GM19099 (cell line): Measurements from ENCODE around the gene SPTB.

Source experiments
- POLR2A ChIP-seq: IDR thresholded peaks from 3 replicates; pipeline ENCODE4 v1.6.1; 2011; ENCODE audit warnings: low read depth; ENCODE audit not compliant: insufficient read length; ENCODE audit errors: extremely low read depth

SPTB gene

DNA sequence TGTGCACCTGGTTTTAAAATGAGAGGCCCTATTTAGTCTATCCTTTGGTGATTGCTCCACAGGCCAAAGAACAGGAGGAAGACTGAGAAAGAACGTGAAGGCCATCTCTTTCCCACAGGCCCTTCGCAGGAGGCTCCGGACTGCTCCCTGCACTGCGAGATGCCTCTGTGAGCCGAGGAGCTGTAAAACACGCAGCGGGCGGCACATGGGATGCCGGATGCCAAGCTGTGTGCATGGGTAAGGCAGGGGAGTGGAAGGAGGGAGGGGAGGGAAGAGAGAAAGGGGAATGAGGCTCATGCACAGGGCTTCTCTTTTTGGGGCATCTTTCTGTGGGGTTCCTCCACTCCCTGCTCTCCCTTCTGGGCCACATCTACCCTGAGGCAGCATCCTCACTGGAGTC lies 61.6 kb downstream of the SPTB start:
- no peak for TF ChIP-seq POLR2A

DNA sequence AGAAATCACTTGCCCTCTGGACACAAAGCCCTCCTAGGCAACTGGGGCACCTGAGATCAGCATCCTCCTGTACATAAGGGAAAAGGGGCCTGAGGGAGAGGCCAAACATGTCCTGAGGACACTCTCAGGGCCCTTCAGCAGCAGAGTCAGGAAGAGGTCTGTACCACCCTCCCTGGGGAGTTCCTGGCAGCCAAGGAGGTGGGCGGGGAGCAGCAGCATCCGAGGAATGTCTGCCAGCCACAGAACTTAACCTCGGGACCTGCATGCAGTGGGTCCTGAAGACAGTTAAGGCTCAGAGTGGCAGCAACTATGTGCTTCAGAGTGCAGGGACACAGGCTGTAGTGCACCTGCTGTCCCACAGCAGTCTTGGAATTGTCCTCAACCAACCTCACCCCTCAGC lies 62.1 kb downstream of the SPTB start:
- no peak for TF ChIP-seq POLR2A

- no peak for TF ChIP-seq POLR2A
These were observed 63.4 kb downstream of the SPTB start for GRCh38 chr14:64816221-64816783.

GRCh38 chr14:64815257-64815656 lies 64.5 kb downstream of the SPTB start:
- no peak for TF ChIP-seq POLR2A

DNA sequence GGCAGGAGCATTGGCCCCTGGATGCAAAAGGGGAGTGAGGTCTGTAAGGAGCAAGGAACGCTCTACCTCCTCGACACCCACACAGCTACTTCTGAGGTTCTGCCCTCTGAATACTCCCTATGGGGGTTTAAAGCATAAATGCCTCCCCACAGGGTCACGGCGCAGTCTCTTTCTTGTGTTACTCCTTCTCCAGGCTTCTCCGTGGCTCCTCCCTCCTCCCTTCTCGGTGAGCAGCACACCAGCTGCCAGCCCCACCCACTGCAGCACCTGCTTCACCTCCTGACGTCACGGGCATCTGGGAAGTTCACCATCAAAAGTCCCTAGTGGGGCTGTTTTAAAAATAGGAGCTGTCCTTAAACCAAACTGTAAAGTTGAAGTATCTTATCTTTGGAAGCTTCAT lies 67.3 kb downstream of the SPTB start:
- TF ChIP-seq POLR2A: no peak

DNA sequence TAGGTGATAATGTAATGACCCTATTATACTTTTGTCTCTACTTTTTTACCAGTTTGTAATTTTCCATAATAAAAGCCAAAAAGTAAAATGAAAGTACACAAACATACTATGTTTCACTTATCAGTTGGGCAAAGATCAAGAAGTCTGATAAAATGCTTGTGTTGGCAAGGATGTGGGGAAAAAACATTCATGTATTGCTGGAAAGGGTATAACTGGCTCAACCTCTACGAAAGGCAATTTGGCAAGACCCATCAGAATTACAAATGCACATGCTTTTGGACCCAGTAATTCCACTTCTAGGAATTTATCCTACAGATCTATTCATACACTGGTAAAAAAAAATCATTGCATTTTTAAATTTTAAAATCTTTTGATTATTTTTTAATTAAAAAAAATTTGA lies 68.0 kb downstream of the SPTB start:
- no peak for TF ChIP-seq POLR2A

DNA sequence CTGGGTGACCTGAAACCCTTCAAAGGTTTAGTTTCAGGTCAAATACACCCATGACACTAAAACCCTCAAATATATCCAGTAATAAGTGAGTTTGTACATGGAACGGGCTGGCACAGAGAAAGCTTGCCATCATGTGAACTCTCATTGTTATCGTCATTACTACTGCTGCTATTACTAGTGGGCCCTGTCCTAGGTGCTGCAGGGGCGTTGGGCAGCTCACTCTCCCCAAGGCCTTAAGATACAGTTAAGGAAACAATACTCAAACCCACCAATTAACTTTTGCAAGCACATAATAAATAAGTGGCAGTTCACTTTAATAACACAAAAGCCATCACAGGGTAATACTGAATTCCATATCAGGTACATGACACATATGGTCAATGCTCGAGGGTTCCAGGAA lies 71.3 kb downstream of the SPTB start:
- no peak for TF ChIP-seq POLR2A

DNA sequence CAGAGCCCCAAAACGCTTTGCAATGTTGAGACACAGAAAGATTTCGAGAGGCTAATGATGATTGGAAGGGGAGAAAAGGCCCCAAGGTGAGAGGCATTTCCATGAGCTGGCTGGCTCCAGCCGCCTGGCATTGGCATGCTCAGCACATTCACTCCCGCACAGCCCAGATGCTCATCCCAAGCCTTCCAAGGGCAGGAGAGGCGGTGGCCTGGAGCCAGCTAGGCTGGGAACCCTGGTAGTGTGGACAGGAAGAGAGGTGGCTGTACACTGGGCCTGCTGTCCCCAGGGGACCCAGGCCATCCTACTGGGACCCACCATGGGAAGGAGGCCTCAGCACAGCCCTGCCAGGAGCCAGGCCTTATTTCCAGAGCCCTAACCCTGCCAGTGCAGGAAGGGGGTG lies 72.2 kb downstream of the SPTB start:
- TF ChIP-seq POLR2A: no peak

GRCh38 chr14:64806862-64807495 lies 72.7 kb downstream of the SPTB start:
- no peak for TF ChIP-seq POLR2A

GRCh38 chr14:64806202-64806861 lies 73.4 kb downstream of the SPTB start:
- no peak for TF ChIP-seq POLR2A

DNA sequence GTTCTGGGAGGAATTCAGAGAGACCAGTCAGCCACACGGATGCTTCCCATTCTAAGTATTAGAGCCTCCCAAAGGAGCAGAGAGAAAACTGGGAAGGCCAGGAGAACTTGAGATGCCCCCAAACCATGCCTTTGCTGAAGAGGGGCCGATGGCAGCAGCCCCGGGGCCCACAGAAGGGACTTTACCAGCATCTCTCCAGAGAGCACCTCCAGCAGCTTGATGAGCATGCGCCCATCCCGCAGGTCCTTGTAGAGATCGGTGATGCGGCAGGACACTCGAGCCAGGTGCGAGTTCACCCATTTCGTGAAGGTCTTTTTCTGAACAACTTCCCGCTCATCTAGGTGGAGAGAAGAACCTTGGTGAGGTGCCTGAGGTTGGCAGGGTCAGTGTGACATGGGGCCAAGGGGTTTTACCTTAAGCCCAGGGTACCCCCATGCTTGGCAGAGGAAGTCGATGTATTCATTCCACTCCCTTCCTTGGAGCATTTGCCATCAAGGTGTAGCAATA lies 74.9 kb downstream of the SPTB start:
- no peak for TF ChIP-seq POLR2A

- no peak for TF ChIP-seq POLR2A
These were observed 77.9 kb downstream of the SPTB start for GRCh38 chr14:64801800-64802199.

- TF ChIP-seq POLR2A: no peak
These were observed 78.7 kb downstream of the SPTB start for GRCh38 chr14:64801046-64801445.

GRCh38 chr14:64800000-64800399 lies 79.7 kb downstream of the SPTB start:
- no peak for TF ChIP-seq POLR2A

DNA sequence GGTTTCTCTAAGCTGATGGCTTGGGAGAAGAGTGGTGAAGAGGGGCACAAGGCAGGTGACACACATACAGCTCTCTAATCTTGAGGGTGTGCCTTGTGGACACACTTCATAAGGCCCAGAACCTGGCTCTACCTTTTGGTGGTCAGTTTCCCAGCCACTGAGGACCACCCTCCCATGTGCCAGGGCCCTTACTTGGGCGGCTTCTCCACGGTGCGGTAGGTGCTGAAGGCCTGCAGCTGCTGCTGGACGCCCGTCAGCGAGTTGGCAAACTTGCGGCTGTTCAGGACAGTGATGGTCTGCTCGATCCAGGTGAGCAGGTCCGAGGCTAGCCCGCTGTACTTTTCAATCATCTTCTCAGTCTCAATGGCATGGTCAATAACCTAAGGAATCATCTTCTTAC lies 80.2 kb downstream of the SPTB start:
- TF ChIP-seq POLR2A: no peak

GRCh38 chr14:64796369-64796768 lies 83.3 kb downstream of the SPTB start:
- TF ChIP-seq POLR2A: no peak
